Muscle of back (tissue), 13 donors: ENCODE measurements around the gene ANKRD36. TPM values are rescaled to one million over a fixed set of nuclear protein-coding genes. Genes with fewer than 3 reads are reported as not detected.
"Not testable (repeated sequence)": the region's sequence is repeated elsewhere in the genome, so short reads cannot be mapped to it uniquely, and the experiment has no call there.

ENCODE experiments used
- DNase-seq, 3 donors: peaks; one replicate each; pipeline versions ENCODE4 v3.0.0 to v3.0.0-alpha.2; 2013
- long read RNA-seq, 9 donors: transcript quantifications; one replicate each; lab custom pipeline, GENCODE V29; 2026
- polyA plus RNA-seq, 10 donors: library from polyadenylated mRNA; unstranded; fragments of 120-200 nt; gene quantifications; one replicate each; pipeline ENCODE4 v1.2.1, GENCODE V29; 2013; ENCODE audit not compliant: insufficient read length in 10 of 10

ANKRD36 gene
- polyA plus RNA-seq, result 10 to 100 TPM in 7 of 10 donors, 1 to 10 TPM in 3; 5.1 to 20.1 (median 11.8) TPM
- long read RNA-seq, donor 1, partial matches to known transcripts, result 0 of 1 reads
- long read RNA-seq, donor 1, other reads (novel, unspliced or antisense), result 0 of 1 reads
- long read RNA-seq, donor 2, partial matches to known transcripts, result 0 of 1 reads
- long read RNA-seq, donor 2, other reads (novel, unspliced or antisense), result 0 of 1 reads
- long read RNA-seq, donor 3, result 0 reads
- long read RNA-seq, donor 4, result 0 reads
- long read RNA-seq, donor 5, result 0 reads
- long read RNA-seq, donor 6, result 0 reads
- long read RNA-seq, donor 7, partial matches to known transcripts, result 0 of 1 reads
- long read RNA-seq, donor 7, other reads (novel, unspliced or antisense), result 0 of 1 reads
- long read RNA-seq, donor 8, result 0 reads
- long read RNA-seq, donor 9, result 0 reads

GRCh38 chr2:97113050-97113881 is at the start of gene ANKRD36:
ANKRD36 (plus strand) TSS chr2:97113153; CDS start chr2:97113740, 587 bp downstream.
- peak; percentile 78 to 92 (median 80) for DNase-seq

- not testable (repeated sequence) for DNase-seq
These were observed 46.9 kb upstream of the ANKRD36 start for GRCh38 chr2:97066030-97066429.

GRCh38 chr2:97067279-97068004 is 45.5 kb upstream of the ANKRD36 start:
- no peak for DNase-seq

- DNase-seq, result no peak
These were observed 44.9 kb upstream of the ANKRD36 start for GRCh38 chr2:97068074-97068473.

- not testable (repeated sequence) for DNase-seq
These were observed 44.2 kb upstream of the ANKRD36 start for GRCh38 chr2:97068722-97069121.

GRCh38 chr2:97070915-97071314 is 42.0 kb upstream of the ANKRD36 start:
- not testable (repeated sequence) for DNase-seq

- DNase-seq, result not testable (repeated sequence)
These were observed 35.7 kb upstream of the ANKRD36 start for GRCh38 chr2:97077213-97077612.

- not testable (repeated sequence) for DNase-seq
These were observed 32.1 kb upstream of the ANKRD36 start for GRCh38 chr2:97080855-97081254.

GRCh38 chr2:97082206-97082605 is 30.7 kb upstream of the ANKRD36 start:
- DNase-seq, result not testable (repeated sequence)

GRCh38 chr2:97083516-97083915 is 29.4 kb upstream of the ANKRD36 start:
- DNase-seq, result not testable (repeated sequence)

GRCh38 chr2:97085093-97085492 is 27.9 kb upstream of the ANKRD36 start:
- not testable (repeated sequence) for DNase-seq

GRCh38 chr2:97088706-97089105 is 24.2 kb upstream of the ANKRD36 start:
- DNase-seq, result not testable (repeated sequence)

- not testable (repeated sequence) for DNase-seq
These were observed 20.0 kb upstream of the ANKRD36 start for GRCh38 chr2:97092946-97093345.

- DNase-seq, result peak in 1 of 3 donors; percentile 19
These were observed 18.8 kb upstream of the ANKRD36 start for GRCh38 chr2:97093983-97094771.

GRCh38 chr2:97094772-97095611 is 18.0 kb upstream of the ANKRD36 start, which contains the start of gene FAHD2B:
FAHD2B (minus strand) TSS chr2:97094882; CDS start chr2:97091706, 3,176 bp downstream.
- DNase-seq, result peak; percentile 59 to 80 (median 68)

- DNase-seq, result no peak
These were observed 17.3 kb upstream of the ANKRD36 start for GRCh38 chr2:97095661-97096060.

GRCh38 chr2:97098786-97099372 is 14.1 kb upstream of the ANKRD36 start:
- not testable (repeated sequence) for DNase-seq

- DNase-seq, result not testable (repeated sequence)
These were observed 6.1 kb upstream of the ANKRD36 start for GRCh38 chr2:97106878-97107277.

GRCh38 chr2:97111246-97111645 is 1.7 kb upstream of the ANKRD36 start:
- not testable (repeated sequence) for DNase-seq
